GM19035 (cell line): ENCODE measurements around the gene MSANTD7.
"Not testable (repeated sequence)": the region's sequence is repeated elsewhere in the genome, so short reads cannot be mapped to it uniquely, and the experiment has no call there.

Experiments
- ATAC-seq: cut with Tn5 transposase; IDR thresholded peaks from one replicate; pipeline ENCODE4 v1.9.1; 2021; ENCODE audit not compliant: unreplicated experiment

Gene MSANTD7

DNA sequence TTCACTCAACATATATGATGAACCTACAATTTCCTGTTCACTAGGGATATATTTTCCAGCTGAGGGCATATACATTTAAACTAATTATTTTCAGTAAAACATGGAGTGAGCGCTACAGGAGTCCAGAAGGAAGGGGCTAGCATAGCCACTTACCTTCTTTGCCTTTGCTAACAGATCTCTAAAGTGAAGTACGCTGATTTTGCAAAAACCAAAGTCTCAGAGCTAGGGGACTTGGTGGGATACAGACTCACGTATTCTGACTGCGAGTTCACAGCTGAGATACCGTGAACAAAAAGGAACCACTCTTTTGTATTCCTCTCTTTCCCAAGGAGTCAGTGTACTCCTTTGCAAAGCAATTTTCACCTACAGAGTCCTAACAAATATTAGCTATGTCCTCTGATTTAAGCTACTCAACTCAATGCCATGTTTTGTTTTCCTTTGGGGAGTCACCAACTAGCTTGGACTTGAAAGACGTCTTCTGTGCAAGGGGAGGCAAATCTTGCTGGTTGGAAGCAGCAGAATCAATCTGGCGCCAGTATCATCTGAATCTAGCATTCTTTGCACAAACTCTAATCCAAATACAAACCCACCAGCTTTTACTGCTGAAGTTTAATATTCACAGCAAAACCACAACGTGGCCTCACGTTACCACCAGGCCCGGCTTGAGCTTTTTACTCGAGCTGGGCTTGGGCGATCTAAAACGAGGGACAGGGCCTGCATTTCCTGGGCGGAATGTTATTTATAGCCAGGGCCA is 926 bp upstream of the MSANTD7 start:
- ATAC-seq = no peak

DNA sequence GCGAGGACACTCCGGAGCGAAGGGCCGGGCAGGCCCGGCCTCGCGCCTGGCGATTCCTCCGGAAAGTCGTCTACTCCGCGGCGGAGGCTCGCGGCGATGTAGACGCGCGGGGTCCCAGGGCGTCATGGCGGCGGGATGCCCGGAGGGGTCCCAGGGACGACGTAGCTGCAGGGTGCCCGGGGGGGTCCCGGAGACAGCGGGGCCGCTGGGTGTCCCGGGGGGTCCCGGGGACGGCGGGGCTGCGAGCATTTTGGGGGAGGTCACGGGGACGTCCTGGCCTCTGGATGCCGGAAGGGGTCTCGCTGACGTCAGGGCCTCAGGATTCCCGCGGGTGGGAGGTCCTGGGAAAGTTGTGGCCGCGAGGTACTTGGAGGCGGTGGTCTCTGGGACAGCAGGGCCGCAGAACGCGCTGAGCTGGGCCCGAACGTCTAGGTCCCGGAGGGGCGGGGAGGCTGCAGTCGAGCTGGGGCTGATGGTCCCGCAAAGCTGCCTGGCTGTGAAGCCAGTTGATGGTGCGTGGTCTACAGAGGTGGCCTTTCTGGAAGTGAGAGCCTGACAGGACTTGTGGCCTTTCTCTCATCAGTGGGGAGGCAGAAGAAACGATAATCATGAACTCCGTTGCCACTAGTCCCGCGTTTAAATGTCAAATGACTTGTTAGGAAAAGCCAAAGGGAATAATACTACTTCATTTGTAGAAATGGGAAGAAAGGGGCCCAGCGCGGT is 637 bp downstream of the MSANTD7 start:
- peak; percentile 15 for ATAC-seq

DNA sequence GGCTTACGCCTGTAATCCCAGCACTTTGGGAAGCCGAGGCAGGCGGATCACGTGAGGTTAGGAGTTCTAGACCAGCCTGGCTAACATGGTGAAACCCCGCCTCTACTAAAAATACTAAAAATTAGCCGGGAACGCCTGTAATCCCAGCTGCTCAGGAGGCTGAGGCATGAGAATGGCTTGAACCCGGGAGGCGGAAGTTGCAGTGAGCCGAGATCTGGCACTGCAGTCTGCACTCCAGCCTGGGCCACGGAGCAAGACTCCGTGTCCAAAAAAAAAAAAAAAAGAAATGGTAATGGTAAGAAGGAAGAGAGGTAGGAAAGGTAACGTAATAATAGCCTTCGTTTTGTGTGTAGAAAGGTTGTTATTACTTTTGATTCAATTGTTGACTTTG is 1.2 kb downstream of the MSANTD7 start:
- ATAC-seq = no peak

DNA sequence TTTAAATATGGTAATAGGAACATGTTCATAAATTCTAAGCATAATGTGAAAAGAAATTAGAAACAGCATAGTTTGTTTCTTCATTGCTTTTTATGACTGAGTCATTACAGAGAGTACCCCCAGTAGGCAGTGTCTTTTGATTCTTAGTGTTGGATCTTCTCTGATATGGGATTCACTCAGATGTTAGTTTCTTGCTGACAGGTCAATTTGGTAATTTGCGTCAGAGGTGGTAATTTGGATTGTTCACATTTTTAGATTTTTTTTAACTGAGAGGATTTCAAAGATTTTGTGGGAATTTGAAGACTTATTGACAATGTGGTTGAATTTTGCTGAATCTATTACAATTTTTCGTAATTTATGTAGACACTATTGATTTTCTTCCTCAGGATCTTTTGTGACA is 2.1 kb downstream of the MSANTD7 start:
- ATAC-seq = no peak

DNA sequence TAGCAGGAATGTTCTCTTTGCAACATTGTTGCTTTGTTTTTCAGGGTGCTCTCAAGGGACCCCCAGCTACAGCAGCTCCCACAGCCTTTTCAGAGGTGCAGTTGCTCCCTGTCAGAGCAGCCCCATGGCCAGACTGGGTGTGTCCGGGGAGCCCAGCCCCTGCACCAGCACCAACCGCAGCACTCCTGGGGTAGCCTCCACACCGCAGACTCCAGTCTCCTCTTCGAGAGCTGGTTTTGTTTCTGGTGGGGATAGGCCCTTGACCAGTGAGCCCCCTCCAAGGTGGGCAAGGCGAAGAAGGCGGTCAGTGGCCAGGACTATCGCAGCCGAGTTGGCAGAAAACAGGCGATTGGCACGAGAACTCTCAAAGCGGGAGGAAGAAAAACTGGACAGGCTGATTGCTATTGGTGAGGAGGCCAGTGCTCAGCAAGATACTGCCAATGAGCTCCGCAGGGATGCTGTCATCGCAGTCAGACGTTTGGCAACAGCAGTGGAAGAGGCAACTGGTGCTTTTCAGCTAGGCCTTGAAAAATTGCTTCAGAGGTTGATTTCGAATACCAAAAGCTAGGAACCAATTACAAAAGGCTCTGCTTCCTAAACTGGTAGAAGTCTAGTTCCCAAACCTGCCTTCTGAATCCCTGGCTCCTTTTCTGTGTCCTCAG is 5.4 kb downstream of the MSANTD7 start:
- ATAC-seq = no peak

DNA sequence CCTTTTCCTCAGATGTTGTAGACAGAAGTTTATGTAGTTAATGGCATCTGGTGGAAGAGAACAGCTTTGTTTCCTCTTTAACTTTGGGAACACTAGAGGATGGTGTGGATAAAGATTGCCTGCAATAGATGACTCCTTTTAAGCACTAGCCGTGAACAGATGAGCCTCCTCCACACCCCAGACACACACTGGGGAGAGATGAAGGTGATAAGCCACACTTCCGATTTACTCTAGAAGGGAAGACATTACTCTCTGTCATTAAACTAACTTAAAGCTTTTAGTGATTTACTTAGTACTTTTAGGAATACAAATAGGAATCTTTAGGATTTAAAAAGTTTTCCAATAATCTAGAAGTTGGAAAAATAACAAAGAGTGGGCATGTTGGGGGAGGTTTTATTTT is 6.8 kb downstream of the MSANTD7 start:
- no peak for ATAC-seq

DNA sequence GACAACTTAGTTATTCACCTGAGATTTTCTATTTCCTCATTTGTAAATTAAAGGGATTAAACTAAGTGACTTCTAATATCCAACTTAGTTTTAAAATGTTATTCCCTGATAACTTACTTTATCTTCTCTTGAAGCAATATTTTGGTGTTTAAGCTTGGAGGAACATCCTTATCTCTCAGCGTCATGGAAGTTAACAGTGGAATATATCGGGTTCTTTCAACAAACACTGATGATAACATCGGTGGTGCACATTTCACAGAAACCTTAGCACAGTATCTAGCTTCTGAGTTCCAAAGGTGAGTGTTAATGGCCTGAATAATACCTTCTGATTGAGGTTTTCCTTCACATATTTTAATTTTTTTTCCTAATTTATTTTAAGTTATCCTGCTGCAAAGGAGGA is 14.1 kb downstream of the MSANTD7 start:
- no peak for ATAC-seq

DNA sequence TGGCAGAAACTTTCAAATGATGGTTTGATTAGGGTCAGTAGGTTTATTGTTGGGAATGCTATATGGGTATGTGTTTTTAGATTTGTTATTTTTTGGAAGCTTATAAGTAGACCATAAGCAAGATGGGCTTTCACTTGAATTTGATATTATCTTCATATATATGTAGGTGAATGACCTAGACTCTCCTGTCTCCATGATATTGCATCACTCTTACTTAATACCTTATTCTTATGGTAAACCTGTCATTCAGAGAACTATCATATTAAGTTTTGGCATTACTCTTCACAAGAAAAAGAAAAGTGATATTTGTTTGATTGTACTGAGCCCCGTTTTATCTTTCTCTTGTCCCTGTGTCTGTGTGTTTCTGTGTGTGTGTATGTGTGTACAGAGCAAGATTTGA is 17.3 kb downstream of the MSANTD7 start:
- ATAC-seq = no peak

DNA sequence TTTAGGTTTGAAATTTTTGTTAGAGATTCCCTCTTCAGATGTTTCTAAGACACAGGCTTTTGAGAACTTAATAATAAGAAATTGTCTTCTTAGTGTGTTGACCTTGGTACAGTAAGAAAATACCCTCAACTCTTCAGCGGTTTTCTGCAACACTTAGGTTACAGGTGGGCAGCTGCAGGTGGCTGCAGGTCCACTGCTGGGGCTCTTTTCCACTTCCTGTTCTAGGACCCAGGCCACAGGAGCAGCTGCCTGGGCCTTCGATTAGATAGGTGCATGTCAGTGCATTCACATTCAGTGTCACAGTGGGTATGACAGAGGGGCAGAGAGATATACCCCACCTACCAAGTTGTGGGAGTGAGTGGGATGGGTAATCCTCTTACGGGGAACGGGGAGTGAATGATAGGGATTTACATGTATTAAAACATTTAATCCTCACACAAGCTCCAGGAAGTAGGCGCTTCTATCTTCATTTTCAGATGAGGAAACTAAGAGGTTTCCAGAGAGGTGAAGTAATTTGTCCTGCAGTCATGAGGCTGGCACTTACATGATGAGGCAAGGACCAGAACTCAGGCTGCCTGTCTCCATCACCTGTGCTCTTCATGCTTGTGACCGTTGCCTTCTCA is 20.3 kb downstream of the MSANTD7 start:
- ATAC-seq = no peak

DNA sequence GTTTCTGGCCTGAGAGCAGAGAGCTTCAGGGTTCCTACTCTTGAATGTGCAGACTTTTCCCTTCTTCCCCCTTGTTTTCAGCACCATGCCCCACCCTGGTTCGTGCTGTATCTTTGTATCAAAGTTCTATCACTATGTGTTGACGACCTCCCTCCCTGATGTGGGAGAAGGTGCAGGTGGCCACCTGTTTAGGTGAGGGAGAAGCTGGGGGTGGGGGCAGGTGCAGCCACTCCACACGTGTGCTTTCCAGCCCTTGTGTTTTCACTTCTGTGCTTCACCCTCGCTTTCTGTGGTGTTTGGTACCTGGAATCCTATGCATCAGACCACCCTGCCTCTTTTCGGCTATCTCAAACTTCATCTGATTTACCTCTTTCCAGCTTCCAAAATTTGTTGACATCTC is 20.9 kb downstream of the MSANTD7 start:
- no peak for ATAC-seq

DNA sequence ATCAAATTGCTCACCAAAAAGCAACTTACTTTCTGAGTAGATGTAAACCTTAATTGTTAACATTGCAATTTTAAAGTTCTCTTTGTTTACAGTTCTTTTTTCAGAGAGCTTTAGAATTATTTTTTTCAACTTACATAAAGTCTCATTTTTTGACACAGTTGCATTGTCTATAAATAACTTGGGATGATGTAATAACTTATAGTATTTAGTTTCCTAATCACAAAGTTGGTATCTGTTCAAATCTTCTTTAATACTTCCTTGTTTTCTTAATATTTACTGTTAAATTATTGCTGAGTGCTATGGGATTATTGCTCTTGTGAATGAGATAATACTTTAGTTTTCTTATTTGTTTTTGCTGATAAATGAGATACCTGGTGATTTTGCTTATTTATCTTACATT is 21.7 kb downstream of the MSANTD7 start:
- no peak for ATAC-seq

DNA sequence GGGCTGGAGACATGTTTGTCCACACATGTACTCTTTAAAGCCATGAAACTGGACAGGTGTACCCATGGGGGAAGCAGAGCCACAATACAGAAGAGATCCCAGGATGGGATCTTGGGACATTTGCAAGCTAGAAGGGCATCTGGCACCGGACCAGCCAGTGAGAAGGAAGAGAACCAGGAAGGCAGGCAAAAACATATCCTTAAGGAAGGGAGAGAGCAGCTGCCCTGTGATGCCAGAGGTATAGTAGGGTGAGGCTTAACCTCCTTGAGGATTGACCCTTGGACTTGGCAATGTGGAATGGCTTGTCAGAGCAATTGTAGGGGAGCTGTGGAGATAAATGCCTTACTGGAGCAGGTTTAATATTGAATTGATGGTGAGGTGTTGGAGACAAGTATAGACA is 22.7 kb downstream of the MSANTD7 start:
- no peak for ATAC-seq

DNA sequence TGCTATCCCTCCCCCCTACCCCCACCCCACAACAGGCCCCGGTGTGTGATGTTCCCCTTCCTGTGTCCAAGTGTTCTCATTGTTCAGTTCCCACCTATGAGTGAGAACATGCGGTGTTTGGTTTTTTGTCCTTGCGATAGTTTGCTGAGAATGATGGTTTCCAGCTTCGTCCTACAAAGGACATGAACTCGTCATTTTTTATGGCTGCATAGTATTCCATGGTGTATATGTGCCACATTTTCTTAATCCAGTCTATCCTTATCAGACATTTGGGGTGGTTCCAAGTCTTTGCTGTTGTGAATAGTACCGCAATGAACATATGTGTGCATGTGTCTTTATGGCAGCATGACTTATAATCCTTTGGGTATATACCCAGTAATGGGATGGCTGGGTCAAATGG is 26.4 kb downstream of the MSANTD7 start:
- ATAC-seq = not testable (repeated sequence)

DNA sequence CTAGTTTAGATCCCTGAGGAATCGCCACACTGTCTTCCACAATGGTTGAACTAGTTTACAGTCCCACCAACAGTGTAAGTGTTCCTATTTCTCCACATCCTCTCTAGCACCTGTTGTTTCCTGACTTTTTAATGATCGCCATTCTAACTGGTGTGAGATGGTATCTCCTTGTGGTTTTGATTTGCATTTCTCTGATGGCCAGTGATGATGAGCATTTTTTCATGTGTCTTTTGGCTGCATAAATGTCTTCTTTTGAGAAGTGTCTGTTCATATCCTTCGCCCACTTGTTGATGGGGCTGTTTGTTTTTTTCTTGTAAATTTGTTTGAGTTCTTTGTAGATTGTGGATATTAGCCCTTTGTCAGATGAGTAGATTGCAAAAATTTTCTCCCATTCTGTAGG is 26.8 kb downstream of the MSANTD7 start:
- not testable (repeated sequence) for ATAC-seq

DNA sequence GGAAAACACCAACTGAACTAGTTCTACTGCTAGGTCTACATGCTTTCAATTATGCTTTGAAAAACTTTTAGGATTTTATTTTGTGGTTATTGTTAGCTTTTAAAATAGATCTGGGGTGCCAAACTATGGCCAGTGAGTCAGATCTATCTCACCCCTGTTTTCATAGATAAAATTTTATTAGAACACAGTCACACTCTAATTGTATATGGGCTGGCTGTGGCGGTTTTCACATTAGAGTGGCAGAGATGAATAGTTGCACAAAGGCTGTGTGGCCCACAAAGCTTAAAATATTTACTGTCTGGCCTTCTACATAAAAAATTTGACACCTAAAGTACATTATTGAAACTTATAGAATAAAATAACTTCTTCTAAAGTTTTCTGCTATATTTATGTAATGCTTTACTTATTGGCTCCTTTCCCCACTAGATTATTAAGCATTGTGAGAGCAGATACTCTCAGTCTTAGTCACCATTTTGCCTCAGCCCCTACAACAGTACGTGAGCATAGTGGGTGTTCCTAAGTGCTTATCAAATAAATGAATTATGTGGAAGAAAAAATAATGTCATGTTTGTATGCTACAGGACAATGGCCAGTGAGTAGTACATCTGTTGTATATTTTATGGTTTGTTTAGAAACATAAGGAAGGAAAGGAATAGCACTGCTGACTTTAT is 35.1 kb downstream of the MSANTD7 start:
- ATAC-seq = no peak

DNA sequence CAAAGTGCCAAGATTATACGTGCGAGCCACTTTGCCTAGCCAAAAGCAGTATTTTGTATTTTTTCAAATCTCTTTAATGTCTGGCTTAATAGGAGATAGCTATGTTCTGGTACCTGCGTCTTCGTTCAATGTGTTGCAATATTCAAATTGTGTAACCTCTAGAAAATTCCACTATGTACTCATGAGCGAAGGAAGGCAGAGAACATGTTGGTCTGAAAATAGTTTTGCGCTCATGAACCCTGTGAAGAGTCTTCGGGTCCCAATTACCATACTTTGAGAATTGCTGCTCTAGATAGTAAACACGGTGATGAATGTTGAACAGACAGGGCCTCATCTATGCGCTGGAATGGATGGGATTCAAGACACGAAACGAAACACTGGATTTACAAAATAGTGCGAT is 37.8 kb downstream of the MSANTD7 start:
- ATAC-seq = no peak

DNA sequence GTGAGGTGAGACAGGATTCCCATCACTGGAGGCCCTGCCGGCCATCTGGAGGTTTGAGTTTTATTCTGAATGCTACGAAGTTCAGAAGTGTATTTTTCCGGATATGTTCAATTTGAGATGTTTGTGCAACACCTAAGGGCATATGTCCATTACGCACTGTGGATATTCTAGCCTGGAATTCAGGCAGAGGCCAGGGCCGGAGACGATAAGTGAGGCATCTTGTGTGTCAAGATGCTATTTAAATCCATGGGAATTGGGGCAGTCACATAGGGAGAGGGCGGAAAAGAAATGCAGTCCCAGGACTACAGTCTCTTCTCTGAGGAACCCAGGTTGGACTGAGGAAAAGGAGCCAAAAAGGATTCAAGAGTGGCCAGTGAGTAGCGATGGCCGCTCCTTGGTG is 38.7 kb downstream of the MSANTD7 start:
- no peak for ATAC-seq

DNA sequence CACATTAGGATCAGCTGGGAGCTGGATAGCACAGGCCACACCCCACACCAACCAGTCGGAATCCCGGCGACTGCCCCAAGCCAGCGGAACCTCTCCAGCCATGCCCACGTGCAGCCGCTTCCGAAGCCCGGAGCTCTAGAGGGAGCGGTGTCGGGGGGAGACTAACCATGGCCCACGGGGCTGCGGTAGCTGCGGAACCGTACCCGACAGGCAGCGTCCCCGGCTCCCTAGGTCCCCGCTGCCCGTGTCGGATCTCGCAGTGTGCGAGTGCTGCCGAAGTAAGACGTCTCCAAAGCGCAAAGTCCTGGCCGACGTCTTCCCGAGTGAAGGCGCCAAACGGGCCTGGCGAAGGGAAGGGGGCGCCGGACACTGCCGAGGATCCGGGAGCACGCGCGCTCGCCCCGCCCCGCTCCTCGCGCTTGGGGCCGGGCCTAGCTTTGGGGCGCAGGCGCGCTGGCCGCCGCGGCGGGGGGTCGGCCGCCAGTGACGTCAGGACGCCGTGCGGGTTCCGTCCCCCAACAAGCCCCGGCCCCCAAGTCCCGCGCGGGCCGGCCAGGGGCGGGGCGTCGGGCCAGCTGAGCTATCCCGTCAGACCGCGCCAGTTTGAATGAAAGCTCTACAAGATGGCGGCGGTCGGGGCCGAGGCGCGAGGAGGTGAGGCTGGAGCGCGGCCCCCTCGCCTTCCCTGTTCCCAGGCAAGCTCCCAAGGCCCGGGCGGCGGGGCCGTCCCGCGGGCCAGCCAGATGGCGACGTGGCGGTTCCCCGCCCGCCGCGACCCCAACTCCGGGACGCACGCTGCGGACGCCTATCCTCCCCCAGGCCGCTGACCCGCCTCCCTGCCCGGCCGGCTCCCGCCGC is 40.4 kb downstream of the MSANTD7 start, which contains the start of gene SUV39H2:
TSS of gene SUV39H2 (plus strand) at position 601 of the 858 bp plus-strand sequence. CDS start at position 624, 23 bp downstream.
- ATAC-seq = peak; percentile 92

DNA sequence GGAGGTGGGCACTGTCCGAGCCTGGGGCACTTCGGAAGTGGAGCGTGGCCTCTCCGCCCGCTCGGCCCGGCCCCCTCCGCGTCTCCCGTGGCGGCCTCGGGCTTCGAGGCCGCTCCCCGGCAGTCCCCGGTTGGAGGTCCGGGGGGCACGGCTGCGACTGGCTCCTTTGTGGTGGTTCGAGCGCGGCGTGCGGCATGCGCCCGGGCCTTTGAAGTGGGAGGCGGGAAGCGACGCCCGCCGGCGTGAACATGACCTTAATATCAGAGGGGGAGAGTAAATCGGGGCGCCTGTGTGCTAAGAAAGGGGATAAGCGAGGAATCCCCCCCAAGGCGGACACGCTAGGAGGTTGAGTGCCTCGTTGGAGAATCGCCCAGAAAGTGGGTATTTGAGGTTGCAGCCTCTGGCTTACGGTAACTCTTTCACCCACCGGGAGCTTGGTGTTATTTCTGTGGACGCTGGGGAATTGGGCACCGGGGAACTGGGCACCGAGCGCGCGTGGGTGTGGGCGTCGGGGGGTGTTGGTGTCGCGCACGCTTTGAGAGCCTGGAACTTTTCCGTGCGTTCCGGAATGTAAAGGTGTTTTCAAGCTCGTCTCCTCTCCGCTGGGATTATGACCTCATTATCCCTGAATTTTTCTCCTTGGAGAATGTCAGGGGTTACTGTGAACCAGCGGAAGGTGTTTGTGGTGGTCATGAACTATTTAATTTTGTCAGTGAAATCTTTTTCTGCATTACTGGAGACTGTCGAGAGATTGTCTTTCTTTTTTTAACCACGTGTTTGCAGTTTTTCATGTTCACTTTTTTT is 41.2 kb downstream of the MSANTD7 start:
- ATAC-seq = peak; percentile 22

DNA sequence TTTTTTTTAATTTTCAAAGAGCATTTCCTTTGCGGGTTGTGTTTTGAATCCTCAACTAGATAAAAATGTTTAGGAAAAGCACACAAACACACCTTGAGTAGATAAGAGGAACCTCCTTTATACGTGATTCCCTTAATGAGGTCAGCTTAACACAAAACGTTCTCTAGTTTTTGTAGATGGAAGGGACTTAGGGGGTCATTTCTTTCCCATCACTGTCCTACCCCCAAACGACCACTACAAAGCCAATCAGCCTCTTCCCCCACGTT is 41.8 kb downstream of the MSANTD7 start:
- no peak for ATAC-seq
